Transverse colon (tissue), 4 donors: ENCODE measurements around the gene HOXB2. TPM values are rescaled to one million over a fixed set of nuclear protein-coding genes. Genes with fewer than 3 reads are reported as not detected.

ENCODE experiments used
- DNase-seq: peaks from one replicate; pipeline ENCODE4 v3.0.0-alpha.2; 2019
- H3K27ac ChIP-seq, 4 donors: fragments of 200-600 bp; sonication (generic); 2 replicates each; pipeline ENCODE4 v1.5.1; 2016 to 2018; ENCODE audit warnings: inconsistent platforms in 4 of 4
- H3K27me3 ChIP-seq: fragments of 200-600 bp; sonication (generic); 2 replicates; pipeline ENCODE4 v1.5.1; 2017; ENCODE audit warnings: inconsistent platforms
- H3K36me3 ChIP-seq, 4 donors: fragments of 200-600 bp; sonication (generic); 2 replicates each; pipeline ENCODE4 v1.5.1; 2017 to 2019; ENCODE audit warnings: inconsistent platforms in 4 of 4
- H3K4me1 ChIP-seq, 4 donors: fragments of 200-600 bp; sonication (generic); 2 replicates each; pipeline ENCODE4 v1.5.1; 2017 to 2020; ENCODE audit warnings: inconsistent platforms in 4 of 4
- H3K4me3 ChIP-seq, 4 donors: fragments of 200-600 bp; sonication (generic); 1 replicate in 1 of 4; 2 replicates in 3 of 4; pipeline versions ENCODE4 v1.5.1 to v1.6.1; 2017 to 2019; ENCODE audit warnings: inconsistent platforms in 4 of 4
- H3K9me3 ChIP-seq, 2 donors: fragments of 200-600 bp; sonication (generic); 2 replicates each; pipeline ENCODE4 v1.5.1; 2017 to 2019; ENCODE audit warnings: inconsistent platforms in 2 of 2
- EP300 ChIP-seq: sonication (generic); formaldehyde crosslinking; IDR thresholded peaks from one replicate; pipeline ENCODE4 v1.6.1; 2017; ENCODE audit warnings: antibody characterized with exemption, low read depth
- POLR2A ChIP-seq: fragments of 450-650 bp; IDR thresholded peaks from one replicate; pipeline ENCODE4 v1.6.1; 2016; ENCODE audit warnings: antibody characterized with exemption, mild to moderate bottlenecking, moderate library complexity
- POLR2AphosphoS5 ChIP-seq, 3 donors: sonication (generic); formaldehyde crosslinking; IDR thresholded peaks; one replicate each; pipeline ENCODE4 v1.6.1; 2016; ENCODE audit warnings: antibody characterized with exemption in 3 of 3
- WGBS, 2 donors: methylation state at CpG; one replicate each; pipeline ENCODE4 v1.1.5; 2018; ENCODE audit warnings: low coverage in 1 of 2; 5-methylcytosine and 5-hydroxymethylcytosine counted together
- in situ Hi-C, 4 donors: fragments of 200-750 bp; cut with MboI; loops; one replicate each; pipeline versions ENCODE4 v1.15.0 to v1.15.1; 2017; ENCODE audit warnings: low sequenced_read_pairs in 3 of 4, low pct_ligation_motif_present in 1 of 4, low pct_unique_long_range_greater_than_20kb in 1 of 4
- intact Hi-C: fragments of 100-400 bp; cut with DNase I; formaldehyde crosslinking; loops from one replicate; pipeline ENCODE4 v1.15.1; 2023; ENCODE audit warnings: low total_unique reads
- total RNA-seq, 4 donors: library from RNA; depleted of rRNA; stranded (reverse); fragments of >200 nt; gene quantifications; one replicate each; pipeline ENCODE4 v1.1.0, GENCODE V29; 2016
- TF ChIP-seq, protein P1 (sequence below), 5 experiments: fragments of 200-600 bp in 3 of 5; fragments of 450-650 bp in 2 of 5; sonication (generic) in 3 of 5; IDR thresholded peaks; 1 replicate in 2 of 5; 2 replicates in 3 of 5; pipeline ENCODE4 v1.5.1; 2016 to 2017; ENCODE audit warnings: antibody characterized with exemption in 5 of 5, inconsistent platforms in 3 of 5, mild to moderate bottlenecking in 2 of 5, moderate library complexity in 1 of 5

HOXB2 gene
- total RNA-seq, 4 donors from 2014 or later, result 13.5 to 93.9 (median 13.8) TPM; not detected in 1

- Histone ChIP-seq H3K27me3 (peaks cover 17% of the 10 kb centered on the region), H3K4me1 (peaks cover 22 to 76% (median 35%) of the 10 kb centered on the region in 4 donors), H3K36me3 (no peaks in the 10 kb centered on the region), H3K4me3 (no peak overlapping the region), H3K9me3 (no peaks in the 10 kb centered on the region), H3K27ac (peak overlapping the region; percentile 89 to 95 (median 94))
- DNase-seq, result no peak
- TF ChIP-seq POLR2AphosphoS5 (IDR thresholded peaks at IDR 0.05) (no peak), POLR2A (no peak), EP300 (no peak)
- TF ChIP-seq, protein P1, sequence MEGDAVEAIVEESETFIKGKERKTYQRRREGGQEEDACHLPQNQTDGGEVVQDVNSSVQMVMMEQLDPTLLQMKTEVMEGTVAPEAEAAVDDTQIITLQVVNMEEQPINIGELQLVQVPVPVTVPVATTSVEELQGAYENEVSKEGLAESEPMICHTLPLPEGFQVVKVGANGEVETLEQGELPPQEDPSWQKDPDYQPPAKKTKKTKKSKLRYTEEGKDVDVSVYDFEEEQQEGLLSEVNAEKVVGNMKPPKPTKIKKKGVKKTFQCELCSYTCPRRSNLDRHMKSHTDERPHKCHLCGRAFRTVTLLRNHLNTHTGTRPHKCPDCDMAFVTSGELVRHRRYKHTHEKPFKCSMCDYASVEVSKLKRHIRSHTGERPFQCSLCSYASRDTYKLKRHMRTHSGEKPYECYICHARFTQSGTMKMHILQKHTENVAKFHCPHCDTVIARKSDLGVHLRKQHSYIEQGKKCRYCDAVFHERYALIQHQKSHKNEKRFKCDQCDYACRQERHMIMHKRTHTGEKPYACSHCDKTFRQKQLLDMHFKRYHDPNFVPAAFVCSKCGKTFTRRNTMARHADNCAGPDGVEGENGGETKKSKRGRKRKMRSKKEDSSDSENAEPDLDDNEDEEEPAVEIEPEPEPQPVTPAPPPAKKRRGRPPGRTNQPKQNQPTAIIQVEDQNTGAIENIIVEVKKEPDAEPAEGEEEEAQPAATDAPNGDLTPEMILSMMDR (IDR thresholded peaks at IDR 0.05), result no peak
- intact Hi-C loops (no loop called here), in situ Hi-C loops (no loop called here)
- 89% methylated on average over 1 of the region's 1 CpG; no CpG with 5 or more reads in 1 of the 2 donors for WGBS, 2 donors
Measured at GRCh38 chr17:48545539-48545938, 630 bp upstream of the HOXB2 start.

GRCh38 chr17:48544349-48545021, 424 bp downstream of the HOXB2 start:
- peak; percentile 25 to 42 (median 41) for TF ChIP-seq POLR2AphosphoS5 (IDR thresholded peaks at IDR 0.05)
- TF ChIP-seq POLR2A, result no peak
- intact Hi-C loops (loop anchor here (1.0 to 5.0 kb wide), 3 partner anchors 11 to 52 kb away; partner anchors contain the start of gene HOXB4), in situ Hi-C loops (no loop called here)
- H3K27me3 ChIP-seq, result peaks cover 17% of the 10 kb centered on the region
- 28 to 56% methylated on average over 4 to 37 of the region's 38 CpGs for WGBS, 2 donors
- peak overlapping the region; percentile 89 to 95 (median 94) for H3K27ac ChIP-seq
- H3K9me3 ChIP-seq, result no peaks in the 10 kb centered on the region
- no peaks in the 10 kb centered on the region for H3K36me3 ChIP-seq
- H3K4me3 ChIP-seq, result peak overlapping the region; percentile 45 to 74 (median 60)
- H3K4me1 ChIP-seq, result peaks cover 22 to 67% (median 35%) of the 10 kb centered on the region in 4 donors
- DNase-seq, result peak; percentile 81

- Histone ChIP-seq H3K4me3 (peak overlapping the region; percentile 45 to 74 (median 60)), H3K36me3 (no peaks in the 10 kb centered on the region), H3K4me1 (peaks cover 22 to 62% (median 34%) of the 10 kb centered on the region in 4 donors), H3K9me3 (no peaks in the 10 kb centered on the region), H3K27ac (peak overlapping the region; percentile 89 to 95 (median 94)), H3K27me3 (peaks cover 17% of the 10 kb centered on the region)
- no peak for DNase-seq
- intact Hi-C loops (loop anchor here (1.0 to 5.0 kb wide), 3 partner anchors 11 to 52 kb away; partner anchors contain the start of gene HOXB4), in situ Hi-C loops (no loop called here)
- TF ChIP-seq POLR2A, result no peak
- no peak for TF ChIP-seq EP300
- no peak for TF ChIP-seq POLR2AphosphoS5 (IDR thresholded peaks at IDR 0.05)
- TF ChIP-seq, protein P1 (IDR thresholded peaks at IDR 0.05), result no peak
- WGBS, 2 donors, result 12 to 19% methylated on average over 3 to 20 of the region's 20 CpGs
Measured at GRCh38 chr17:48543854-48544348, 1.0 kb downstream of the HOXB2 start.

DNA sequence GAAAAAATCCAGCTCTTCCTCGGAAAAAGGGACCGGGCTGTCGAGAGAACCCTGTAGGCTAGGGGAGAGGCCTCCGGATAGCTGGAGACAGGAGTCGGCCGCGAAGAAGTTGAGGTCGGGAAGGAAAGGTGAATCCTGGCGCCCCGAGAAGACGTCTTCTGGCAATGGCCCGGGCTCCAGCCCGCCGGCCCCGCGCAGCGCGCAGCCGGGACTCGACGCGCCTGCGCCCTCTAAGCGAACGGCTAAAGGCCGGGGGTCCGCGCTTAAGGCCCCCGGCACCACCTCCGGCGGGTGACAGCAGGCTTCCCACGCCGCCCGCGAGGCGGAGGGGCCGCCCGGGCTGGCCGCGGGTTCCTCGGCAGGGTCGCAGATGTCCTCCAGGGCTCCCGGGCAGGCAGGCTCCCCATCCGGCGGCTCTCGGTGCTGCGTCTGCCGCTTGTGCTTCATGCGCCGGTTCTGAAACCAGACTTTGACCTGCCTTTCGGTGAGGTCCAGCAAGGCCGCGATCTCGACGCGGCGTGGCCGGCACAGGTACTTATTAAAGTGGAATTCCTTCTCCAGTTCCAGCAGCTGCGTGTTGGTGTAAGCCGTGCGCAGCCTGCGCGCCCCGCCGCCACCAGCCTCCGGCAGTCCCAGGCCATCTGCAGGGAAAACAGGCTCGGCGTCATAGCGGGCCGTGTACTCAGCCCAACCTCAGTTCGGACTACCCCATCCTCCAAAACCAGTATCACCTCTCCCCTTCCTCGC, 1.6 kb downstream of the HOXB2 start:
- TF ChIP-seq EP300 (no peak), POLR2AphosphoS5 (IDR thresholded peaks at IDR 0.05) (peak in 1 of 3 donors; percentile 18), POLR2A (no peak)
- TF ChIP-seq, protein P1 (IDR thresholded peaks at IDR 0.05), result peak in 4 of 5 experiments; percentile 3 to 51 (median 28)
- DNase-seq, result peak; percentile 57
- 16% methylated on average over 65 of the region's 72 CpGs; no CpG with 5 or more reads in 1 of the 2 donors for WGBS, 2 donors
- intact Hi-C loops, result loop anchor here (5.0 kb wide), 2 partner anchors 34 to 51 kb away; partner anchors contain the start of gene HOXB4
- Histone ChIP-seq H3K27me3 (peaks cover 17% of the 10 kb centered on the region), H3K4me1 (peaks cover 18 to 56% (median 30%) of the 10 kb centered on the region in 4 donors), H3K4me3 (peak overlapping the region; percentile 45 to 74 (median 60)), H3K9me3 (no peaks in the 10 kb centered on the region), H3K36me3 (no peaks in the 10 kb centered on the region), H3K27ac (peak overlapping the region; percentile 89 to 95 (median 94))
- in situ Hi-C loops, result no loop called here
